HEK293 (cell line): ENCODE results near the gene GNG7.

Experiments
- CTCF ChIP-seq: fragments of 450-650 bp; formaldehyde crosslinking; IDR thresholded peaks from 2 replicates; pipeline ENCODE4 v1.5.1; 2016; ENCODE audit warnings: missing biosample characterization, missing genetic modification characterization
- EGR2 ChIP-seq: fragments of 450-650 bp; formaldehyde crosslinking; IDR thresholded peaks from 2 replicates; pipeline ENCODE4 v1.5.1; 2016; ENCODE audit warnings: low read depth, missing biosample characterization, missing genetic modification characterization
- ZNF138 ChIP-seq: fragments of 450-650 bp; formaldehyde crosslinking; IDR thresholded peaks from 2 replicates; pipeline ENCODE4 v1.5.1; 2016; ENCODE audit warnings: missing biosample characterization, missing genetic modification characterization, borderline replicate concordance
- ZNF266 ChIP-seq: fragments of 450-650 bp; formaldehyde crosslinking; IDR thresholded peaks from 2 replicates; pipeline ENCODE4 v1.5.1; 2016; ENCODE audit warnings: missing biosample characterization, missing genetic modification characterization, low read depth
- ZNF354C ChIP-seq: fragments of 450-650 bp; formaldehyde crosslinking; IDR thresholded peaks from 2 replicates; pipeline ENCODE4 v1.5.1; 2016; ENCODE audit warnings: missing biosample characterization, missing genetic modification characterization, low read depth, borderline replicate concordance
- ZNF449 ChIP-seq: fragments of 450-650 bp; formaldehyde crosslinking; IDR thresholded peaks from 2 replicates; pipeline ENCODE4 v1.5.1; 2017; ENCODE audit warnings: missing biosample characterization, mild to moderate bottlenecking, missing genetic modification characterization, moderate library complexity
- ZNF544 ChIP-seq: fragments of 450-650 bp; formaldehyde crosslinking; IDR thresholded peaks from 2 replicates; pipeline ENCODE4 v1.5.0; 2017; ENCODE audit warnings: missing biosample characterization, missing genetic modification characterization
- ZXDB ChIP-seq: fragments of 450-650 bp; formaldehyde crosslinking; IDR thresholded peaks from 2 replicates; pipeline ENCODE4 v1.5.1; 2016; ENCODE audit warnings: missing biosample characterization, missing genetic modification characterization

GRCh38 chr19:2558543-2558942 lies 144.0 kb downstream of the GNG7 start:
- TF ChIP-seq CTCF (tag by site-specific recombination) (no peak), ZNF544 (tag by site-specific recombination) (no peak), ZNF449 (no peak), ZXDB (tag by site-specific recombination) (no peak), ZNF354C (tag by site-specific recombination) (no peak), ZNF266 (tag by site-specific recombination) (no peak), EGR2 (tag by site-specific recombination) (no peak), ZNF138 (tag by site-specific recombination) (no peak)
